K562 (cell line): Measurements from ENCODE around the gene AGFG2. TPM values are rescaled to one million over a fixed set of nuclear protein-coding genes. Genes with fewer than 3 reads are reported as not detected.

Source experiments
- ATF6 ChIP-seq: sonication (generic); formaldehyde crosslinking; IDR thresholded peaks from 2 replicates; pipeline ENCODE4 v1.4.0; 2020; ENCODE audit warnings: mild to moderate bottlenecking, missing genetic modification reagents
- ATF7 ChIP-seq: fragments of 450-650 bp; IDR thresholded peaks from 2 replicates; pipeline ENCODE4 v1.7.1; 2014; ENCODE audit warnings: mild to moderate bottlenecking, moderate library complexity
- BCOR ChIP-seq: fragments of 450-650 bp; IDR thresholded peaks from 2 replicates; pipeline ENCODE4 v1.6.1; 2016
- ESRRA ChIP-seq: fragments of 450-650 bp; IDR thresholded peaks from 2 replicates; pipeline ENCODE4 v1.6.1; 2014; ENCODE audit warnings: low read depth, mild to moderate bottlenecking, moderate library complexity, borderline replicate concordance
- FOXK1 ChIP-seq: sonication (generic); formaldehyde crosslinking; IDR thresholded peaks from 2 replicates; pipeline ENCODE4 v1.8.0; 2022; ENCODE audit warnings: missing genetic modification reagents, mild to moderate bottlenecking, borderline replicate concordance
- FUS ChIP-seq: fragments of 200-400 bp; formaldehyde crosslinking; optimal IDR thresholded peaks from 2 replicates; pipeline ENCODE3; 2017; ENCODE audit warnings: low read depth, low read length
- GATA2 ChIP-seq: sonication (generic); formaldehyde crosslinking; IDR thresholded peaks from 2 replicates; pipeline ENCODE4 v1.4.0; 2020; ENCODE audit warnings: mild to moderate bottlenecking, missing genetic modification reagents
- L3MBTL2 ChIP-seq: fragments of 450-650 bp; IDR thresholded peaks from 2 replicates; pipeline ENCODE4 v1.6.1; 2016; ENCODE audit warnings: mild to moderate bottlenecking, moderate library complexity
- MEF2A ChIP-seq: IDR thresholded peaks from 2 replicates; pipeline ENCODE4 v1.6.1; 2011; ENCODE audit warnings: low read depth, mild to moderate bottlenecking, low read length, moderate library complexity; ENCODE audit not compliant: control insufficient read depth
- MTA2 ChIP-seq: fragments of 450-650 bp; IDR thresholded peaks from 2 replicates; pipeline ENCODE4 v1.6.1; 2016; ENCODE audit warnings: low read depth
- NR2C2 ChIP-seq, 2 experiments: fragments of 200-800 bp in 1 of 2; sonication (Bioruptor generic) in 1 of 2; sonication (generic) in 1 of 2; formaldehyde crosslinking in 1 of 2; IDR thresholded peaks; 2 replicates each; pipeline versions ENCODE4 v1.6.1 to v1.8.0; 2016 to 2022; ENCODE audit warnings: mild to moderate bottlenecking in 1 of 2, missing compliant biosample characterization in 1 of 2, missing genetic modification characterization in 1 of 2, missing genetic modification reagents in 1 of 2
- NR4A1 ChIP-seq, 2 experiments: fragments of 250-450 bp in 1 of 2; fragments of 450-650 bp in 1 of 2; sonication (Bioruptor Pico) in 1 of 2; IDR thresholded peaks; 2 replicates each; pipeline versions ENCODE4 v1.4.0 to v1.6.1; 2016 to 2020; ENCODE audit warnings: mild to moderate bottlenecking in 2 of 2, missing compliant biosample characterization in 1 of 2, missing genetic modification characterization in 1 of 2, moderate library complexity in 1 of 2
- POLR3G ChIP-seq: IDR thresholded peaks from 2 replicates; pipeline ENCODE4 v1.6.1; 2011; ENCODE audit not compliant: insufficient read length, insufficient replicate concordance; ENCODE audit errors: extremely low read depth
- RBM25 ChIP-seq: fragments of 200-400 bp; formaldehyde crosslinking; IDR thresholded peaks from 2 replicates; pipeline ENCODE4 v1.6.1; 2018; ENCODE audit warnings: low read length, low read depth, moderate library complexity; ENCODE audit not compliant: severe bottlenecking
- SMAD2 ChIP-seq: fragments of 150-350 bp; IDR thresholded peaks from 2 replicates; pipeline ENCODE4 v1.6.1; 2014; ENCODE audit warnings: low read depth, mild to moderate bottlenecking, low read length
- TCF7 ChIP-seq: sonication (generic); IDR thresholded peaks from 2 replicates; pipeline ENCODE4 v1.6.1; 2016; ENCODE audit warnings: antibody characterized with exemption, borderline replicate concordance
- ZNF121 ChIP-seq: sonication (generic); formaldehyde crosslinking; conservative IDR thresholded peaks from 2 replicates; pipeline ENCODE4 v1.8.0; 2022; ENCODE audit warnings: missing genetic modification reagents
- ZNF354B ChIP-seq: fragments of 250-450 bp; sonication (Bioruptor Pico); IDR thresholded peaks from 2 replicates; pipeline ENCODE4 v1.4.0; 2020
- ZNF445 ChIP-seq: fragments of 250-450 bp; sonication (Bioruptor Pico); IDR thresholded peaks from 2 replicates; pipeline ENCODE4 v1.4.0; 2020; ENCODE audit warnings: low read depth, mild to moderate bottlenecking, moderate library complexity
- ZNF717 ChIP-seq: fragments of 250-450 bp; sonication (Bioruptor Pico); IDR thresholded peaks from 2 replicates; pipeline ENCODE4 v1.5.0; 2021
- polyA plus RNA-seq, 8 experiments: library from polyadenylated mRNA; depleted of rRNA in 4 of 8; stranded (reverse) in 5 of 8; unstranded in 3 of 8; fragments of >200 nt; fragmentation: Nextera tagmentation in 2 of 8; fragmentation: Illumina TruSeq in 1 of 8; extraction: Ambion mirVana in 2 of 8; extraction: Trizol in 1 of 8; gene quantifications; 2 replicates each; pipeline versions ENCODE4 v1.2.1 to v1.2.3, GENCODE V29; 2011 to 2014; ENCODE audit warnings: inconsistent platforms in 1 of 8, missing spikeins in 1 of 8
- total RNA-seq, 7 experiments: library from RNA; depleted of rRNA in 6 of 7; stranded (reverse); fragments of >200 nt in 6 of 7; fragmentation: Illumina TruSeq in 2 of 7; extraction: Trizol in 2 of 7; gene quantifications; 2 replicates each; pipeline versions ENCODE4 v1.2.1 to v1.2.3, GENCODE V29; 2011 to 2021; ENCODE audit warnings: low replicate concordance in 1 of 7
- TF ChIP-seq, protein P1 (sequence below): fragments of 450-650 bp; IDR thresholded peaks from 2 replicates; pipeline ENCODE4 v1.6.1; 2016; ENCODE audit warnings: mild to moderate bottlenecking
- TF ChIP-seq, protein P2 (sequence below): fragments of 200-800 bp; sonication (Bioruptor generic); IDR thresholded peaks from 2 replicates; pipeline ENCODE4 v1.6.1; 2017; ENCODE audit warnings: missing genetic modification characterization, missing compliant biosample characterization

Gene AGFG2
- total and polyA plus RNA-seq, 9 of the 15 experiments (the other 6 are each of a cell fraction or from before 2014, with no cell fraction given) = 0.31 to 23.1 (median 6.5) TPM

DNA sequence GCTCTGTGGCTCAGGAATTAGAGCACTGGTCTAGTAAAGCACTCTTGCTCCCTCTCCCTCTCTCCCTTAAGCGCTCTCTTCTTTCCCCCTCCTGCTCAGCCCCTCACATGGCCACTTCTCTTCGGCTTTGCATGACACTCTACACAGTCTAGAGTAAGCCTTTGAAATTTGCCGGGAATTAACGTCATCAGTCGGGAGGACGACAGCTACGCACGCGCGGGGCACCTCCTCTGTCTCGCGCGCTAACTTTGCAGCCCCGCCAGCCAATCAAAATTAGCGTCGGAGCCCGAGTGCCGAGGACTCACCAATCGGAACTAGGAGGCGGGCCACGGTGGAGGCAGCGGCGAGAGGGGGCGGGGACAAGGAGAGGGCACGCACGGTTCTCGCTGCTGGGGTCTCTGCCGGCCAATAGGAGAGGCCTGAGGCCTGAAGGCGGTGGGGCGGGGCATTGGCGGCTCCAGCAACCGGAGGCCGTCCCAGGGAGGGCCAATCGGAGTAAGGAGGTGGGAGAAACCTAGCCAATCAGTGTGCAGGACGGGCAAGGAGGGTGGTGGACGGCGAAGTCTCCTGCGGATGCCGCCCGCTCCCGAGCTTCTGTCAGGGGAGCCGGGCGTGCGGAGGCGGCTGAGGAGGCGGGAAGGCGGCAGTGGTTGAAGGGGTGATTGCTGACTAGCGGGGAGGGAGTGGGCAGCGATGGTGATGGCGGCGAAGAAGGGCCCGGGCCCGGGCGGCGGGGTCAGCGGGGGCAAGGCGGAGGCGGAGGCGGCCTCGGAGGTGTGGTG lies at the start of gene AGFG2 (continued):
- TF ChIP-seq ATF6 (peak; percentile 76), RBM25 (peak; percentile 89), FOXK1 (CRISPR knock-in tag) (no peak), NR2C2 (CRISPR knock-in tag; IDR thresholded peaks at IDR 0.05) (0 out of 2 replicates have a peak, but pooled peaks have one; percentile 37), NR2C2 (tag; IDR thresholded peaks at IDR 0.05) (peak; percentile 82; the same call in 1 of the 2 replicates), GATA2 (CRISPR knock-in tag) (no peak), SMAD2 (no peak), BCOR (peak; percentile 77), TCF7 (peak; percentile 67), L3MBTL2 (peak; percentile 96), POLR3G (no peak), ZNF121 (no peak), ESRRA (0 out of 2 replicates have a peak, but pooled peaks have one; percentile 13), MEF2A (no peak), ZNF445 (CRISPR knock-in tag) (no peak), ZNF717 (CRISPR knock-in tag) (no peak), NR4A1 (CRISPR knock-in tag; IDR thresholded peaks at IDR 0.05) (peak; percentile 88; the same call in 1 of the 2 replicates), NR4A1 (tag; IDR thresholded peaks at IDR 0.05) (0 out of 2 replicates have a peak, but pooled peaks have one; percentile 62), MTA2 (no peak), ZNF354B (no peak), ATF7 (peak; percentile 96), FUS (peak; percentile 61)
- TF ChIP-seq, protein P1, sequence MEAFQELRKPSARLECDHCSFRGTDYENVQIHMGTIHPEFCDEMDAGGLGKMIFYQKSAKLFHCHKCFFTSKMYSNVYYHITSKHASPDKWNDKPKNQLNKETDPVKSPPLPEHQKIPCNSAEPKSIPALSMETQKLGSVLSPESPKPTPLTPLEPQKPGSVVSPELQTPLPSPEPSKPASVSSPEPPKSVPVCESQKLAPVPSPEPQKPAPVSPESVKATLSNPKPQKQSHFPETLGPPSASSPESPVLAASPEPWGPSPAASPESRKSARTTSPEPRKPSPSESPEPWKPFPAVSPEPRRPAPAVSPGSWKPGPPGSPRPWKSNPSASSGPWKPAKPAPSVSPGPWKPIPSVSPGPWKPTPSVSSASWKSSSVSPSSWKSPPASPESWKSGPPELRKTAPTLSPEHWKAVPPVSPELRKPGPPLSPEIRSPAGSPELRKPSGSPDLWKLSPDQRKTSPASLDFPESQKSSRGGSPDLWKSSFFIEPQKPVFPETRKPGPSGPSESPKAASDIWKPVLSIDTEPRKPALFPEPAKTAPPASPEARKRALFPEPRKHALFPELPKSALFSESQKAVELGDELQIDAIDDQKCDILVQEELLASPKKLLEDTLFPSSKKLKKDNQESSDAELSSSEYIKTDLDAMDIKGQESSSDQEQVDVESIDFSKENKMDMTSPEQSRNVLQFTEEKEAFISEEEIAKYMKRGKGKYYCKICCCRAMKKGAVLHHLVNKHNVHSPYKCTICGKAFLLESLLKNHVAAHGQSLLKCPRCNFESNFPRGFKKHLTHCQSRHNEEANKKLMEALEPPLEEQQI = no peak
- TF ChIP-seq, protein P2, sequence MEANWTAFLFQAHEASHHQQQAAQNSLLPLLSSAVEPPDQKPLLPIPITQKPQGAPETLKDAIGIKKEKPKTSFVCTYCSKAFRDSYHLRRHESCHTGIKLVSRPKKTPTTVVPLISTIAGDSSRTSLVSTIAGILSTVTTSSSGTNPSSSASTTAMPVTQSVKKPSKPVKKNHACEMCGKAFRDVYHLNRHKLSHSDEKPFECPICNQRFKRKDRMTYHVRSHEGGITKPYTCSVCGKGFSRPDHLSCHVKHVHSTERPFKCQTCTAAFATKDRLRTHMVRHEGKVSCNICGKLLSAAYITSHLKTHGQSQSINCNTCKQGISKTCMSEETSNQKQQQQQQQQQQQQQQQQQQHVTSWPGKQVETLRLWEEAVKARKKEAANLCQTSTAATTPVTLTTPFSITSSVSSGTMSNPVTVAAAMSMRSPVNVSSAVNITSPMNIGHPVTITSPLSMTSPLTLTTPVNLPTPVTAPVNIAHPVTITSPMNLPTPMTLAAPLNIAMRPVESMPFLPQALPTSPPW (CRISPR knock-in tag) = peak; percentile 72
